SK-N-SH (cell line): ENCODE data around the gene PEDS1. TPM values are rescaled to one million over a fixed set of nuclear protein-coding genes. Genes with fewer than 3 reads are reported as not detected.

Source experiments
- CTCF ChIA-PET: fragments of 300-600, 350-600 bp; formaldehyde crosslinking; extraction: SDS; loops from one replicate; lab custom pipeline; 2021; lab: Yijun Ruan, JAX
- POLR2A ChIA-PET: fragments of 350-600 bp; sonication (Branson Sonifier 250); formaldehyde crosslinking; extraction: SDS; loops from one replicate; lab custom pipeline; 2020; ENCODE audit warnings: antibody characterized with exemption, inconsistent platforms; lab: Yijun Ruan, JAX
- DNase-seq: peaks from one replicate; pipeline ENCODE4 v3.0.0; 2012
- H2AFZ ChIP-seq: fragments of 200-600 bp; sonication (generic); 2 replicates; pipeline ENCODE4 v1.8.1; 2016; ENCODE audit warnings: antibody characterized with exemption, mild to moderate bottlenecking, low read depth
- H3F3A ChIP-seq: fragments of 200-600 bp; sonication (generic); replicated peaks from 2 replicates; pipeline ENCODE3; 2016; ENCODE audit warnings: antibody characterized with exemption, mild to moderate bottlenecking; ENCODE audit not compliant: insufficient read depth
- H3K27ac ChIP-seq, 2 experiments: fragments of 200-500 bp in 1 of 2; fragments of 200-600 bp in 1 of 2; sonication (Bioruptor generic) in 1 of 2; sonication (generic), shearing (Covaris generic) in 1 of 2; 2 replicates each; pipeline versions ENCODE4 v1.5.1 to v1.6.1; 2014 to 2016; ENCODE audit warnings: low read depth in 2 of 2, inconsistent platforms in 1 of 2, low read length in 1 of 2, mild to moderate bottlenecking in 1 of 2, mixed read lengths in 1 of 2
- H3K27me3 ChIP-seq: fragments of 200-600 bp; sonication (generic), shearing (Covaris generic); 2 replicates; pipeline ENCODE4 v1.6.1; 2016; ENCODE audit warnings: mixed run types; ENCODE audit not compliant: insufficient read depth
- H3K36me3 ChIP-seq, 2 experiments: fragments of 200-500 bp in 1 of 2; fragments of 200-600 bp in 1 of 2; sonication (Bioruptor generic) in 1 of 2; sonication (generic) in 1 of 2; replicated peaks in 1 of 2; 2 replicates each; pipeline versions ENCODE3 to v1.5.1; 2014 to 2016; ENCODE audit warnings: low read length in 1 of 2, mild to moderate bottlenecking in 1 of 2; ENCODE audit not compliant: insufficient read depth in 2 of 2, control insufficient read depth in 1 of 2
- H3K4me1 ChIP-seq, 2 experiments: fragments of 200-500 bp in 1 of 2; fragments of 200-600 bp in 1 of 2; sonication (Bioruptor generic) in 1 of 2; sonication (generic), shearing (Covaris generic) in 1 of 2; 2 replicates each; pipeline versions ENCODE4 v1.5.1 to v1.6.1; 2014 to 2016; ENCODE audit warnings: low read depth in 1 of 2, low read length in 1 of 2, mixed run types in 1 of 2; ENCODE audit not compliant: insufficient read depth in 2 of 2, control insufficient read depth in 1 of 2
- H3K4me2 ChIP-seq: fragments of 200-600 bp; sonication (generic), shearing (Covaris generic); 2 replicates; pipeline ENCODE4 v1.6.1; 2017; ENCODE audit warnings: mixed run types
- H3K4me3 ChIP-seq, 2 experiments: fragments of 200-500 bp in 1 of 2; fragments of 200-600 bp in 1 of 2; sonication (Bioruptor generic) in 1 of 2; sonication (generic), shearing (Covaris generic) in 1 of 2; 2 replicates each; pipeline versions ENCODE4 v1.5.1 to v1.8.1; 2014 to 2016; ENCODE audit warnings: low read depth in 2 of 2, inconsistent platforms in 1 of 2, low read length in 1 of 2, mild to moderate bottlenecking in 1 of 2, mixed read lengths in 1 of 2, moderate library complexity in 1 of 2
- H3K79me2 ChIP-seq: fragments of 200-600 bp; sonication (generic); 2 replicates; pipeline ENCODE4 v1.8.1; 2017; ENCODE audit warnings: mild to moderate bottlenecking; ENCODE audit not compliant: insufficient read depth
- H3K9ac ChIP-seq: fragments of 200-600 bp; sonication (generic); 2 replicates; pipeline ENCODE4 v1.6.1; 2017; ENCODE audit warnings: mixed run types
- H3K9me2 ChIP-seq: fragments of 200-600 bp; sonication (generic); 2 replicates; pipeline ENCODE4 v1.6.1; 2017; ENCODE audit warnings: mixed run types
- H3K9me3 ChIP-seq: fragments of 200-600 bp; sonication (generic); 2 replicates; pipeline ENCODE4 v1.6.1; 2017; ENCODE audit warnings: mixed run types, mild to moderate bottlenecking, moderate library complexity
- H4K20me1 ChIP-seq: fragments of 200-600 bp; sonication (generic); 2 replicates; pipeline ENCODE4 v1.6.1; 2017; ENCODE audit warnings: mild to moderate bottlenecking, mixed run types; ENCODE audit not compliant: insufficient read depth
- CHD2 ChIP-seq: fragments of 150-350 bp; IDR thresholded peaks from 2 replicates; pipeline ENCODE4 v1.6.1; 2018; ENCODE audit warnings: low read length; ENCODE audit not compliant: partially characterized antibody
- CTCF ChIP-seq: fragments of 200-600 bp; sonication (generic); IDR thresholded peaks from 2 replicates; pipeline ENCODE4 v1.6.1; 2017; ENCODE audit warnings: antibody characterized with exemption, mild to moderate bottlenecking, moderate library complexity
- FOSL2 ChIP-seq: IDR thresholded peaks from 2 replicates; pipeline ENCODE4 v1.4.0; 2012; ENCODE audit warnings: low read depth, mild to moderate bottlenecking, moderate library complexity, borderline replicate concordance
- GATA2 ChIP-seq: sonication (generic); formaldehyde crosslinking; IDR thresholded peaks from 2 replicates; pipeline ENCODE4 v1.5.0; 2020; ENCODE audit warnings: mild to moderate bottlenecking, missing genetic modification reagents
- IRF3 ChIP-seq: fragments of 150-350 bp; IDR thresholded peaks from 2 replicates; pipeline ENCODE4 v1.6.1; 2016; ENCODE audit warnings: mild to moderate bottlenecking, low read depth, low read length
- REST ChIP-seq: IDR thresholded peaks from 2 replicates; pipeline ENCODE4 v1.6.1; 2012; ENCODE audit warnings: mild to moderate bottlenecking, low read depth, low read length, moderate library complexity
- ZBTB33 ChIP-seq: IDR thresholded peaks from 2 replicates; pipeline ENCODE4 v1.4.0; 2012; ENCODE audit warnings: low read depth, borderline replicate concordance
- WGBS: methylation state at CpG from one replicate; pipeline ENCODE4 v1.1.6; 2017; ENCODE audit warnings: low lambda C conversion rate; 5-methylcytosine and 5-hydroxymethylcytosine counted together
- polyA plus RNA-seq, 3 experiments: library from polyadenylated mRNA; depleted of rRNA; stranded (reverse); fragments of >200 nt; gene quantifications; 2 replicates each; pipeline ENCODE4 v1.2.3, GENCODE V29; 2012

The PEDS1 gene
- polyA plus RNA-seq, 1 of the 3 experiments (the other 2 are of a cell fraction): 18.3 TPM

- TF ChIP-seq CHD2 (no peak), IRF3 (no peak)
These were observed 42.7 kb upstream of the PEDS1 start (continued) for GRCh38 chr20:50196248-50196647.

- Histone ChIP-seq H3F3A (peaks cover 3% of the 10 kb centered on the region), H4K20me1 (peaks cover 32% of the 10 kb centered on the region)
- TF ChIP-seq CTCF (no peak), REST (no peak), GATA2 (CRISPR knock-in tag) (no peak), ZBTB33 (no peak), FOSL2 (no peak)
- TF ChIP-seq, all 33 proteins: peak for 0
- Histone ChIP-seq H3K27ac (no peak overlapping the region; a peak in 1 of 4 replicates), H3K79me2 (peaks cover 37% of the 10 kb centered on the region), H3K9me2 (no peaks in the 10 kb centered on the region), H3K27me3 (no peaks in the 10 kb centered on the region), H3K9me3 (no peaks in the 10 kb centered on the region), H3K9ac (no peak overlapping the region), H3K4me2 (no peak overlapping the region), H3K4me1 (peaks cover 4 to 19% of the 10 kb centered on the region in 2 experiments; a peak in 3 of 4 replicates), H3K4me3 (no peak overlapping the region), H2AFZ (no peak overlapping the region), H3K36me3 (peaks cover 0 to 9% of the 10 kb centered on the region in 2 experiments)
- ChIA-PET CTCF (no interaction called here), POLR2A (interaction anchor here (0.6 kb wide), 1 partner anchor 601 kb away, joined by 3 read pairs; no protein-coding TSS in a partner anchor)
- WGBS: 89% methylated on average over 12 of the region's 13 CpGs
- no peak for DNase-seq
These were observed 42.1 kb upstream of the PEDS1 start for GRCh38 chr20:50195524-50196120.
